ENCODE data around the gene ZSWIM8.

- TF ChIP-seq CTCF (IDR thresholded peaks at IDR 0.05 in 4 of 5, conservative IDR thresholded peaks at IDR 0.05 in 1 of 5) (no peak), POLR2A (IDR thresholded peaks at IDR 0.05) (no peak)
Measured at GRCh38 chr10:73838827-73839226, 53.4 kb downstream of the ZSWIM8 start.

All from gastrocnemius medialis (tissue), 4 donors.